IPS DF 6.9 (cell line): Measurements from ENCODE around the gene LGSN.
"Not testable (repeated sequence)": the region's sequence is repeated elsewhere in the genome, so short reads cannot be mapped to it uniquely, and the experiment has no call there.

ENCODE experiments used
- DNase-seq: peaks from one replicate; pipeline ENCODE4 v3.0.0-alpha.2; 2013; ENCODE audit warnings: low read depth, low spot score
- H3K27ac ChIP-seq: one replicate; pipeline ENCODE4 v1.5.1; 2013; ENCODE audit warnings: low read length, control low read depth
- H3K27me3 ChIP-seq: 2 replicates; pipeline ENCODE4 v1.6.1; 2013; ENCODE audit warnings: mild to moderate bottlenecking, low read length; ENCODE audit not compliant: control insufficient read depth, insufficient read depth
- H3K36me3 ChIP-seq: 2 replicates; pipeline ENCODE4 v1.6.1; 2013; ENCODE audit warnings: low read length; ENCODE audit not compliant: control insufficient read depth, insufficient read depth
- H3K4me1 ChIP-seq: 2 replicates; pipeline ENCODE4 v1.6.1; 2013; ENCODE audit warnings: low read length; ENCODE audit not compliant: control insufficient read depth, insufficient read depth
- H3K4me3 ChIP-seq: 2 replicates; pipeline ENCODE4 v1.5.1; 2013; ENCODE audit warnings: mild to moderate bottlenecking, low read length
- H3K9me3 ChIP-seq: 2 replicates; pipeline ENCODE4 v1.6.1; 2013; ENCODE audit warnings: low read length, inconsistent platforms; ENCODE audit not compliant: control insufficient read depth, insufficient read depth
- whole genome bisulfite sequencing: extraction: QIAGEN DNeasy Blood & Tissue Kit; methylation state at CpG from one replicate; pipeline ENCODE4 v1.1.7; 2013; ENCODE audit warnings: mixed read lengths, missing lambda C conversion rate; ENCODE audit not compliant: insufficient read length, insufficient coverage; 5-methylcytosine and 5-hydroxymethylcytosine counted together

The LGSN gene

GRCh38 chr6:63346217-63346835 lies 26.5 kb upstream of the LGSN start:
- H3K9me3 ChIP-seq = no peaks in the 10 kb centered on the region
- WGBS = no CpG with 5 or more reads among the region's 7 CpGs
- no peaks in the 10 kb centered on the region for H3K4me1 ChIP-seq

DNA sequence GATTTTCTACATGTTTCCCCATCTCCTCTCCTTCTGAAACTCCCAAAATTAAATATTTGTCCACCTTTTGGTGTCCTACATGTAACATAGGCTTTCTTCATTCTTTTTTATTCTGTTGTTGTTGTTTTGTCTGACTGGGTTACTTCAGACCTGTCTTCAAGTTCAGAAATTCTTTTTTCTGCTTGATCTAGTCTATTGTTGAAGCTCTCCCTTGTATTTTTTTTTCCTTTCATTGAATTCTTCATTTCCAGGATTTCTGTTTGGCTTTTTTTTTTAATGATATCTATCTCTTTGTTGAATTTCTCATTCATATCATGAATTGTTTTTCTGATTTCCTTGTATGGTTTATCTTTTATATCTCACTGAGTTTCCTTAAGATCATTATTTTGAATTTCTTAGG lies 20.6 kb upstream of the LGSN start:
- Histone ChIP-seq H3K27me3 (no peaks in the 10 kb centered on the region), H3K9me3 (no peaks in the 10 kb centered on the region), H3K4me3 (no peak overlapping the region), H3K36me3 (no peaks in the 10 kb centered on the region), H3K27ac (no peak overlapping the region), H3K4me1 (no peaks in the 10 kb centered on the region)
- no peak for DNase-seq

More at GRCh38 chr6:63346217-63346835, 26.5 kb upstream of the LGSN start:
- H3K27ac ChIP-seq = no peak overlapping the region
- no peak overlapping the region for H3K4me3 ChIP-seq
- H3K27me3 ChIP-seq = no peaks in the 10 kb centered on the region
- DNase-seq = no peak
- no peaks in the 10 kb centered on the region for H3K36me3 ChIP-seq

DNA sequence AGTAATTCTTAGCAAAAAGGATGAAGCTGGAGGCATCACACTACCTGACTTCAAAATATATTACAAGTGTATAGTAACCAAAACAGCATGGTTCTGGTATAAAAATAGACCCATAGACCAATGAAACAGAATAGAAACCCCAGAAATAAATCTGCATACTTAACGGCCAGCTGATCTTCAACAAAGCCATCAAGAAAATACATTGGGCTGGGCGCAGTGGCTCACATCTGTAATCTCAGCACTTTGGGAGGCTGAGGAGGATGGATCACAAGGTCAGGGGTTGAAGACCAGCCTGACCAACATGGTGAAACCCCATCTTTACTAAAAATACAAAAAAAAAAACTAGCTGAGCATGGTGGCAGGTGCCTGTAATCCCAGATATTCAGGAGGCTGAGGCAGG lies 14.9 kb upstream of the LGSN start:
- DNase-seq, H3K9me3 ChIP-seq, H3K4me1 ChIP-seq, H3K27me3 ChIP-seq, H3K4me3 ChIP-seq, H3K27ac ChIP-seq, H3K36me3 ChIP-seq: not testable (repeated sequence)
- no CpG with 5 or more reads among the region's 2 CpGs for WGBS

DNA sequence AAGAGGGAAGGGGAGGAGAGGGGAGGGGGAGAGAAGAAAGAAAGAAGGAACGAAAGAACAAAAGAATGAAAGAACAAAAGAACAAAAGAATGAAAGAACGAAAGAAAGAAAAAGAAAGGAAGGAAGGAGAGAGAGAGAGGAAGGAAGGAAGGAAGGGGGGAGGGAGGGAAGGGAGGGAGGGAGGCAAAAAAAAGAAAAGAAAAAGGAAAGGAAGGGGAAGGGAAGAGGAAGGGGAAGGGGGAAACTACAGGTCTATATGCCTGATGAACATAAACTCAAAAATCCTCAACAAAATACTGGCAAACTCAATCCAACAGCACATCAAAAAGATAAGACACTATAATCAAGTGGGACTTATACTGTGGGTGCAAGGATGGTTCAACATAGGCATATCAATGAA lies 13.7 kb upstream of the LGSN start:
- no CpG with 5 or more reads among the region's 2 CpGs for WGBS
- Histone ChIP-seq H3K27ac (no peak overlapping the region), H3K36me3 (no peaks in the 10 kb centered on the region), H3K4me1 (no peaks in the 10 kb centered on the region), H3K27me3 (no peaks in the 10 kb centered on the region), H3K4me3 (no peak overlapping the region), H3K9me3 (no peaks in the 10 kb centered on the region)
- no peak for DNase-seq

GRCh38 chr6:63326630-63327029 lies 6.8 kb upstream of the LGSN start:
- H3K4me3 ChIP-seq, H3K36me3 ChIP-seq, H3K9me3 ChIP-seq, H3K27me3 ChIP-seq, H3K27ac ChIP-seq, H3K4me1 ChIP-seq, DNase-seq: not testable (repeated sequence)
- WGBS = no CpG with 5 or more reads among the region's 15 CpGs

DNA sequence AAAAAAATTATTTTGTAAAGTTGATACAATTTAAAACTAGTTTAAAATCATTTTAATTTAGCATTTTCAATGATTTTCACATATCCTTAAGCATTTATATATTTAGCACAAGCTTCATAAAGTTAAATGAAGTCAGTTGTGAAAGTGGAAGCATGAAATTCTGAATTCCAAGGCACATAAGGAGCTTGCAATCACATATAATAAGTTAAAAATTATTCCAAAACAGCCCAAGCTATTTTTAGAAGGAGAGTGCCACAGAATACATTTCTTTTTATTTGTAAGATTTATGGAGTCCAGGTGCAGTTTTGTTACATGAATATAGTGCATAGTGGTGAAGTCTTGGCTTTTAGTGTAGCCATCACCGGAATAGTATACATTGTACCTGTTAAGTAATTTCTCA lies 3.2 kb upstream of the LGSN start:
- Histone ChIP-seq H3K9me3 (no peaks in the 10 kb centered on the region), H3K36me3 (no peaks in the 10 kb centered on the region), H3K4me3 (no peak overlapping the region), H3K27ac (no peak overlapping the region), H3K27me3 (no peaks in the 10 kb centered on the region), H3K4me1 (no peaks in the 10 kb centered on the region)
- DNase-seq = no peak
- no CpG with 5 or more reads among the region's 1 CpG for WGBS

GRCh38 chr6:63321821-63322220 lies 2.0 kb upstream of the LGSN start:
- no peaks in the 10 kb centered on the region for H3K4me1 ChIP-seq
- no peaks in the 10 kb centered on the region for H3K36me3 ChIP-seq
- H3K9me3 ChIP-seq = no peaks in the 10 kb centered on the region
- DNase-seq = no peak
- no peak overlapping the region for H3K4me3 ChIP-seq
- no peak overlapping the region for H3K27ac ChIP-seq
- H3K27me3 ChIP-seq = no peaks in the 10 kb centered on the region
- no CpG with 5 or more reads among the region's 1 CpG for WGBS

- H3K4me1 ChIP-seq = no peaks in the 10 kb centered on the region
- no peaks in the 10 kb centered on the region for H3K27me3 ChIP-seq
- no peak overlapping the region for H3K27ac ChIP-seq
- H3K4me3 ChIP-seq = no peak overlapping the region
- H3K36me3 ChIP-seq = no peaks in the 10 kb centered on the region
- WGBS = no CpG with 5 or more reads among the region's 1 CpG
- no peaks in the 10 kb centered on the region for H3K9me3 ChIP-seq
- no peak for DNase-seq
Measured at GRCh38 chr6:63317641-63318040, 2.1 kb downstream of the LGSN start.

GRCh38 chr6:63316113-63316512 lies 3.7 kb downstream of the LGSN start:
- DNase-seq = no peak
- no peak overlapping the region for H3K27ac ChIP-seq
- H3K27me3 ChIP-seq = no peaks in the 10 kb centered on the region
- H3K4me3 ChIP-seq = no peak overlapping the region
- H3K36me3 ChIP-seq = no peaks in the 10 kb centered on the region
- H3K4me1 ChIP-seq = no peaks in the 10 kb centered on the region
- no CpG with 5 or more reads among the region's 3 CpGs for WGBS
- H3K9me3 ChIP-seq = no peaks in the 10 kb centered on the region

DNA sequence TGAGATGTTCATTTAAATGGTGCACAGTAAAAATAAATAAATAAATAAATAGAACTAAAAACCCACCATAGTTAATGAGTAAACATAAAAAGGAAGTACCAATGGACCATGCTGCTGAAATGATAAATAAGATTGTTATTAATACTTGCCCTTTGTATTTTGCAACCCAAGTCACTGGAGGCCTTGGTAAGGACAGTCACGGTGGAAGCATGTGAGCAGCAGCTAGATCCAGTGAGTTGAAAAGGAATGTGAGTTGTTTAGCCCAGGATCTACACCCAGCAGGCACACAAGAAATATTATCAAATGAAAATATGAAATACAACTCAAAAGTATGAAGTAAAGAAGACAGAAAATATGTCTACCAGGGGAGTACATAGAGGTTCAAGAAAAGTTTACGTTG lies 6.7 kb downstream of the LGSN start:
- H3K36me3 ChIP-seq = no peaks in the 10 kb centered on the region
- H3K4me3 ChIP-seq = no peak overlapping the region
- H3K27me3 ChIP-seq = no peaks in the 10 kb centered on the region
- H3K27ac ChIP-seq = no peak overlapping the region
- no CpG with 5 or more reads among the region's 2 CpGs for WGBS
- no peak for DNase-seq
- H3K4me1 ChIP-seq = no peaks in the 10 kb centered on the region
- no peaks in the 10 kb centered on the region for H3K9me3 ChIP-seq

- WGBS = no CpG with 5 or more reads among the region's 3 CpGs
- H3K9me3 ChIP-seq = no peaks in the 10 kb centered on the region
- no peaks in the 10 kb centered on the region for H3K36me3 ChIP-seq
- H3K27ac ChIP-seq = no peak overlapping the region
- H3K27me3 ChIP-seq = no peaks in the 10 kb centered on the region
- peak; percentile 16 for DNase-seq
- no peaks in the 10 kb centered on the region for H3K4me1 ChIP-seq
- no peak overlapping the region for H3K4me3 ChIP-seq
Measured at GRCh38 chr6:63307581-63308246, 12.1 kb downstream of the LGSN start.
